Skin of body (tissue), 2 donors: ENCODE results near the gene SLC6A18. TPM values are rescaled to one million over a fixed set of nuclear protein-coding genes. Genes with fewer than 3 reads are reported as not detected.

Source experiments
- DNase-seq: peaks from one replicate; lab custom pipeline; 2025; lab: John Stamatoyannopoulos, UW
- total RNA-seq: library from RNA; depleted of rRNA; stranded (reverse); fragments of >200 nt; gene quantifications from one replicate; pipeline ENCODE4 v1.2.3, GENCODE V29; 2014

Gene SLC6A18
- total RNA-seq, result not detected

- DNase-seq, result no peak
Measured at GRCh38 chr5:1225081-1225480, at the start of gene SLC6A18. SLC6A18 (plus strand) TSS chr5:1225381; CDS start chr5:1225478, 97 bp downstream.

GRCh38 chr5:1175801-1176472 lies 49.2 kb upstream of the SLC6A18 start:
- DNase-seq, result no peak

GRCh38 chr5:1176473-1177391 lies 48.4 kb upstream of the SLC6A18 start:
- no peak for DNase-seq

GRCh38 chr5:1177826-1178528 lies 47.2 kb upstream of the SLC6A18 start:
- DNase-seq, result no peak

GRCh38 chr5:1178529-1179382 lies 46.4 kb upstream of the SLC6A18 start:
- DNase-seq, result no peak

- DNase-seq, result no peak
Measured at GRCh38 chr5:1179383-1179715, 45.8 kb upstream of the SLC6A18 start.

GRCh38 chr5:1180096-1180495 lies 45.1 kb upstream of the SLC6A18 start:
- DNase-seq, result no peak

GRCh38 chr5:1180841-1181271 lies 44.3 kb upstream of the SLC6A18 start:
- no peak for DNase-seq

GRCh38 chr5:1181451-1182359 lies 43.5 kb upstream of the SLC6A18 start:
- DNase-seq, result no peak

GRCh38 chr5:1182360-1182632 lies 42.9 kb upstream of the SLC6A18 start:
- DNase-seq, result no peak

GRCh38 chr5:1182633-1183423 lies 42.4 kb upstream of the SLC6A18 start:
- DNase-seq, result no peak

GRCh38 chr5:1183424-1184162 lies 41.6 kb upstream of the SLC6A18 start:
- no peak for DNase-seq

- DNase-seq, result no peak
Measured at GRCh38 chr5:1184163-1184470, 41.1 kb upstream of the SLC6A18 start.

GRCh38 chr5:1184481-1184880 lies 40.7 kb upstream of the SLC6A18 start:
- no peak for DNase-seq

GRCh38 chr5:1185038-1185627 lies 40.0 kb upstream of the SLC6A18 start:
- DNase-seq, result no peak

GRCh38 chr5:1185629-1186350 lies 39.4 kb upstream of the SLC6A18 start:
- no peak for DNase-seq

- DNase-seq, result no peak
Measured at GRCh38 chr5:1186351-1187233, 38.6 kb upstream of the SLC6A18 start.
